GM12872 (cell line): ENCODE measurements around the gene MFSD11.

ENCODE experiments used
- TF ChIP-seq, protein P1 (sequence below): IDR thresholded peaks from 3 replicates; pipeline ENCODE4 v1.5.1; 2011; ENCODE audit warnings: low read depth, mild to moderate bottlenecking, low read length, moderate library complexity; ENCODE audit not compliant: insufficient read depth

The MFSD11 gene

DNA sequence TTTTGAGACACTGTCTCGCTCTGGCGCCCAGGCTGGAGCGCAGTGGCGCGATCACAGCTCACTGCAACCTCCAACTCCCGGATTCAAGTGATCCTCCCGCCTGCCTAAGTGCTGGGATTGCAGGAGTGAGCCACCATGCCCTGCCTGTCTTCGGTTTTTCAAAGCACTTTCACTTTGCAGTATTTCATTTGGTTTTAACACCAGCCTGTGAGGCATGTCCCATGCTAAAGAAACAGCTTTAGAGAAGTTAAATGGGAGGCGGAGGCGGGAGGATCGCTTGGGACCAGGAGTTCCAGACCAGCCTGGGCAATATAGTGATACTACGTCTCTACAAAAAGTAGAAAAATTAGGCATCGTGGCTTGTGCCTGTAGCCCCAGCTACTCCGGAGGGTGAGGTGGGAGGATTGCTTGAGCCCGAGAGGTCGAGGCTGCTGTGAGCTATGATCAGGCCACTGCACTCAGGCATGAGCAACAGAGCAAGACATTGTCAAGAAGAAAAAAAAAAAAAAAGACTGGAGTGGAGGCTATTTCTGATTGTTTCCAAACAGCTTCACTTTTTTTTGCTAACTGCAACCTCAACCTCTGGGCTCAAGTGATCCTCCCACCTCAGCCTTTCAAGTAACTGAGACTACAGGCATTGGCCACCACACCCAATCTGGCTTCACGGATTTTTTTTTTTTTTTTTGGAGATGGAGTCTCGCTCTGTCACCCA is 10.0 kb upstream of the MFSD11 start:
- TF ChIP-seq, protein P1, sequence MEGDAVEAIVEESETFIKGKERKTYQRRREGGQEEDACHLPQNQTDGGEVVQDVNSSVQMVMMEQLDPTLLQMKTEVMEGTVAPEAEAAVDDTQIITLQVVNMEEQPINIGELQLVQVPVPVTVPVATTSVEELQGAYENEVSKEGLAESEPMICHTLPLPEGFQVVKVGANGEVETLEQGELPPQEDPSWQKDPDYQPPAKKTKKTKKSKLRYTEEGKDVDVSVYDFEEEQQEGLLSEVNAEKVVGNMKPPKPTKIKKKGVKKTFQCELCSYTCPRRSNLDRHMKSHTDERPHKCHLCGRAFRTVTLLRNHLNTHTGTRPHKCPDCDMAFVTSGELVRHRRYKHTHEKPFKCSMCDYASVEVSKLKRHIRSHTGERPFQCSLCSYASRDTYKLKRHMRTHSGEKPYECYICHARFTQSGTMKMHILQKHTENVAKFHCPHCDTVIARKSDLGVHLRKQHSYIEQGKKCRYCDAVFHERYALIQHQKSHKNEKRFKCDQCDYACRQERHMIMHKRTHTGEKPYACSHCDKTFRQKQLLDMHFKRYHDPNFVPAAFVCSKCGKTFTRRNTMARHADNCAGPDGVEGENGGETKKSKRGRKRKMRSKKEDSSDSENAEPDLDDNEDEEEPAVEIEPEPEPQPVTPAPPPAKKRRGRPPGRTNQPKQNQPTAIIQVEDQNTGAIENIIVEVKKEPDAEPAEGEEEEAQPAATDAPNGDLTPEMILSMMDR: no peak

DNA sequence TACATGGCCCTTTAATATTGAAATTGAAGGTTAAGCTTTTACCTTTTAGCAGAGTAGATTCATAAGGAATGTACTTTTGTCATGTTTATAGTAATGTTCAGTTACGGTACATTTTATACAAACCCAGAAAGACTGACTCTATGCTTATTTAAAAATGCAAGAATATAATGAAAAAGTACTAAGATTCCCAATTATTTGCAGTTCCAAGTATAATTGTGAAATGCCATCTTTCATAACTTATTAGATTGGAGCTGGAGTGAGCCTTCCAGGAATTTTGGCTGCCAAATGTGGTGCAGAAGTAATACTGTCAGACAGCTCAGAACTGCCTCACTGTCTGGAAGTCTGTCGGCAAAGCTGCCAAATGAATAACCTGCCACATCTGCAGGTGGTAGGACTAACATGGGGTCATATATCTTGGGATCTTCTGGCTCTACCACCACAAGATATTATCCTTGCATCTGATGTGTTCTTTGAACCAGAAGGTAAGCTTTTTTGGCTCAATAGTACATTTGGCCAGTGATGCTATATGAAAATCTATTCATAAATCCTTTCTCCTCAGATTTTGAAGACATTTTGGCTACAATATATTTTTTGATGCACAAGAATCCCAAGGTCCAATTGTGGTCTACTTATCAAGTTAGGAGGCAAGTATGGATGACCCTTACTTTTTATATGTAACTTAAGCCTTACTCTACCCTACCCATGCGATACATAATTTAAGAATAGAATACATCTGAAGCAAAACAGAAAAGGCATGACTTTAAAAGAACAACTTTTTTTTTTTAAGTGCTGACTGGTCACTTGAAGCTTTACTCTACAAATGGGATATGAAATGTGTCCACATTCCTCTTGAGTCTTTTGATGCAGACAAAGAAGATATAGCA is 4.9 kb upstream of the MFSD11 start:
- TF ChIP-seq, protein P1: no peak

DNA sequence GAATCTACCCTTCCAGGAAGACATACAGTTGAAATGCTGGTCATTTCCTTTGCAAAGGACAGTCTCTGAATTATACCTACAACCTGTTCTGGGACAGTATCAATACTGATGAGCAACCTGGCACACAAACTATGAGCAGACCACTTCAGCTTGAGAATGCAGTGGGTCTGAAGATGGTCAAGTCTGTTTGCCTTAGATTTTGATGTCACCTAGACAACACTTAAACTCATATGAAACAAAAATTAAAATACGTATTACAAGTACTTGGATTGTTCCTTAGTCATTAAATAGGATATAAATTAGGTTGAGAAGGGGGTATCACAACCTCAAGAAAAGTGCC is 4.3 kb upstream of the MFSD11 start:
- TF ChIP-seq, protein P1: no peak

DNA sequence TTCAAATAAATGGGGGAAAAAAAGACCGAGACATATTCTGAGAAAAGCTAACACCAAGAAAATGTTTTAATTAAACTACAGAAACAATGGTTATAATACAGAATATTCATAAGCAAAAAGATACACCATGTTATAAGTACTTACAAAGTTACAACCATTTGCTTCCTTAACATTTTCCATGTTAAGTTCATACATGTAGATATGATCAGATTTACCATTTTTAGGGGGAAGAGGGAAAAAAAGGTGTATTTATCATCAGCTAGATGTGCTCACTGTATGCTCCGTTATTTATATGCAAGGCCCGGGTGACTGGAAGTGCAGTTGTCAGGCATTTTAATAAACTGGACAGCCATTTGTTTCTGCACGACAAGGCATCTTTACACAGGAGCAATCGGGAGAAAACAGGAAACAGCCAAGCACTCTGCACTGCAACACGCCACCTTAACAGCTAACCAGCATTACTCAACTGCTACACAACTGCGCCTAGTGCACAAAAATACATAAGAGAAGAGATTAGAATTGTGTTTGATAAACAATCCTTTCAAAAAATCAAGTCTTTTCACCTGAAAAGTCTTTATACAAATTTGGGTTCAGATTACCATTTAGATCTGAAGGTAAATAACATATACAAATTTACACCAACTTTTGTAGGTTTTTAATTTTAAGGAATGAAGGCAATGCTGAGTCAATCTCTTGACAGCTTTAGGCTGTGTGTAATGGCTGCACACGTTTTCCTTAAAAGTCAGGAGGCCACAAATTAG is 3.7 kb upstream of the MFSD11 start:
- TF ChIP-seq, protein P1: no peak

DNA sequence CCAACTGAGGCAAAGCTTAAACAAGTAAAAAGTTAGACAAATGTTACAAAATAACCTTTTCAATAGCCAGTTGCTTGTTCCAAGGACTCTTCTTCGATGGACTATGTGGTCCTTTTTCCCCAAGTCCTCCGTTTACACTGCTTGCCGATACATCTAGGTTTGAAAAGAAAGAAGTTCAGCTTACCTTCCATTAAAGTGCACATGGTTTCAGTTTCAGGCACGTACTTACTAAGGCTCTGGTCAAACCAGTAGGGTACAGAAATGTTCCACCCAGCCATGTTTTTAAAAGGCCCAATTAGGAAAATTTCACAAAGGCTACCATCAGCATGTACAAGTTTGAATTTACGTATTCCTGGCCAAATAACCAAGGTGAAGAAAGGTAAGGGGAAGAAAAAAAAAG is 2.9 kb upstream of the MFSD11 start:
- TF ChIP-seq, protein P1: no peak

DNA sequence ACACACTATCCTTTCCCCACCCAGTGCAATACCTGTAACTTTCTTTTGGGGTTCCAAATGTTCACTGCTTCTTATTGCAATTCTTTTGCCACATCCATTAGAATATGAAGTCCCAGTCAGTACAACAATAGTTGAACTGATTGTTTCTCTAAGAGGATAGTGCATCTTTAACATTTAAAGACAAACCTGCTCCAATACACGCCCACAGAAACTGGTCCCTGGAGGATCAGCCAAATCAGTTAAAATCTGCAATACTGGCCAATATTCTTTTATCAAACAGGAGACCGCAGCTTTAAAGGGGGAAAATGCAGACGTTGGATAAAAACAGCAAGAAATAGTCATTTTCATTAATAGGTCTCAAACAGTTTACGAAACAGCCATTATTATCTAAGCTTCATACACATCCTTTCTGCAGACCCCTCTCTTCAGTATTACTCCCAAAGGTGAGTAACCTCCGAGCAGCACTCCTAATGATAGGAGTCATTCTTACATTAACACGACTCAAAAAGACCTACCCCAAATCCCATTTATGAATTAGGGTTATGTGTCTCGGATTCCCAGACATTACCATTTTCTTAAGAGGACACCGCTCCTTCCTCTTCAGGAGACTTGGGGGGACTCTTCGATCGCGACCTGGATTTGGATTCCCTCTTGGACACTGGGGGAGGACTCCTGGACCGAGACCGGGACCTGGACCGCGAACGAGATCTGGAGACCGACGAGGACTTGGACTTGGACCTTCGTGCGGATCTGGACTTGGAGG is 2.2 kb upstream of the MFSD11 start:
- TF ChIP-seq, protein P1: no peak
